H1 (cell line): ENCODE measurements around the gene TFAP2B. TPM values are rescaled to one million over a fixed set of nuclear protein-coding genes. Genes with fewer than 3 reads are reported as not detected.

Experiments
- CTCF ChIA-PET: fragments of 300-600 bp; sonication (Branson Sonifier 250); formaldehyde crosslinking; loops from one replicate; lab custom pipeline; 2021; ENCODE audit not compliant: partially characterized antibody; lab: Charles Lee
- POLR2A ChIA-PET: fragments of 300-600 bp; sonication (Branson Sonifier 250); formaldehyde crosslinking; loops from one replicate; lab custom pipeline; 2021; ENCODE audit warnings: inconsistent platforms; ENCODE audit not compliant: partially characterized antibody; lab: Charles Lee
- DNase-seq, 2 experiments: peaks; one replicate each; pipeline versions ENCODE4 v3.0.0 to v3.0.0-alpha.2; 2010 to 2022; ENCODE audit warnings: low spot score in 2 of 2, low read depth in 1 of 2, mixed read lengths in 1 of 2
- FAIRE-seq: peaks from 2 replicates; lab custom pipeline; 2011; peaks lifted over from hg19 to GRCh38; lab: Jason Lieb, UNC
- H2AFZ ChIP-seq: 2 replicates; pipeline ENCODE4 v1.8.1; 2012; ENCODE audit warnings: low read length, inconsistent platforms
- H2AK5ac ChIP-seq: 2 replicates; pipeline ENCODE4 v1.6.1; 2013; ENCODE audit warnings: low read depth, low read length
- H2BK120ac ChIP-seq: replicated peaks from 2 replicates; pipeline ENCODE3; 2013; ENCODE audit warnings: low read depth, low read length, inconsistent platforms
- H2BK12ac ChIP-seq: 2 replicates; pipeline ENCODE4 v1.6.1; 2013; ENCODE audit warnings: low read depth, low read length
- H2BK15ac ChIP-seq: 2 replicates; pipeline ENCODE4 v1.6.1; 2013; ENCODE audit warnings: low read length
- H2BK20ac ChIP-seq: 2 replicates; pipeline ENCODE4 v1.6.1; 2013; ENCODE audit warnings: low read length
- H2BK5ac ChIP-seq: 2 replicates; pipeline ENCODE4 v1.6.1; 2013; ENCODE audit warnings: low read depth, low read length
- H3K14ac ChIP-seq: 2 replicates; pipeline ENCODE4 v1.6.1; 2013; ENCODE audit warnings: inconsistent platforms; ENCODE audit not compliant: insufficient read length
- H3K18ac ChIP-seq: 2 replicates; pipeline ENCODE4 v1.6.1; 2013; ENCODE audit warnings: low read length; ENCODE audit errors: extremely low read depth
- H3K23ac ChIP-seq: 2 replicates; pipeline ENCODE4 v1.6.1; 2013; ENCODE audit warnings: inconsistent platforms; ENCODE audit not compliant: insufficient read length
- H3K23me2 ChIP-seq: 2 replicates; pipeline ENCODE4 v1.6.1; 2013; ENCODE audit warnings: low read depth, low read length
- H3K27ac ChIP-seq: 2 replicates; pipeline ENCODE4 v1.6.1; 2011; ENCODE audit warnings: low read depth, low read length, inconsistent platforms
- H3K27me3 ChIP-seq, 4 experiments: replicated peaks in 1 of 4; 1 replicate in 1 of 4; 2 replicates in 3 of 4; pipeline versions ENCODE4 v1.6.1 to v1.8.1; 2011 to 2013; ENCODE audit warnings: low read length in 3 of 4, mild to moderate bottlenecking in 3 of 4, inconsistent platforms in 2 of 4, mixed read lengths in 2 of 4, moderate library complexity in 1 of 4; ENCODE audit not compliant: control insufficient read depth in 3 of 4, insufficient read depth in 3 of 4; ENCODE audit errors: extremely low read depth in 1 of 4
- H3K36me3 ChIP-seq, 4 experiments: 2 replicates each; pipeline versions ENCODE4 v1.6.1 to v1.8.1; 2011 to 2013; ENCODE audit warnings: mild to moderate bottlenecking in 4 of 4, low read length in 3 of 4, moderate library complexity in 2 of 4, control low read depth in 1 of 4, inconsistent platforms in 1 of 4; ENCODE audit not compliant: insufficient read depth in 4 of 4, control insufficient read depth in 2 of 4
- H3K4ac ChIP-seq: replicated peaks from 2 replicates; pipeline ENCODE3; 2013; ENCODE audit warnings: low read length, low read depth, mixed read lengths, inconsistent platforms; ENCODE audit not compliant: insufficient read length
- H3K4me1 ChIP-seq, 4 experiments: replicated peaks in 1 of 4; 1 replicate in 1 of 4; 2 replicates in 3 of 4; pipeline versions ENCODE4 v1.6.1 to v1.8.1; 2011 to 2013; ENCODE audit warnings: low read length in 3 of 4, inconsistent platforms in 2 of 4, mixed read lengths in 1 of 4; ENCODE audit not compliant: insufficient read depth in 4 of 4, control insufficient read depth in 3 of 4
- H3K4me2 ChIP-seq, 2 experiments: 2 replicates each; pipeline versions ENCODE4 v1.6.1 to v1.8.1; 2011 to 2013; ENCODE audit warnings: low read depth in 2 of 2, low read length in 2 of 2, control low read depth in 1 of 2, inconsistent platforms in 1 of 2, mild to moderate bottlenecking in 1 of 2; ENCODE audit not compliant: insufficient read depth in 1 of 2
- H3K4me3 ChIP-seq, 4 experiments: fragments of 200-600, 300-600 bp in 1 of 4; sonication (generic), shearing (Covaris generic), sonication (Bioruptor Twin) in 1 of 4; 2 replicates each; pipeline versions ENCODE4 v1.5.1 to v1.8.1; 2011 to 2016; ENCODE audit warnings: low read length in 4 of 4, low read depth in 3 of 4, control low read depth in 2 of 4, inconsistent platforms in 2 of 4, mild to moderate bottlenecking in 2 of 4, mixed read lengths in 1 of 4, moderate library complexity in 1 of 4; ENCODE audit not compliant: insufficient read depth in 2 of 4; ENCODE audit errors: extremely low read depth in 1 of 4
- H3K56ac ChIP-seq: replicated peaks from 2 replicates; pipeline ENCODE3; 2013; ENCODE audit warnings: low read depth, mild to moderate bottlenecking, mixed read lengths, low read length, inconsistent platforms; ENCODE audit not compliant: insufficient read length
- H3K79me1 ChIP-seq: 2 replicates; pipeline ENCODE4 v1.6.1; 2013; ENCODE audit warnings: low read depth, low read length, control low read depth
- H3K79me2 ChIP-seq, 2 experiments: 2 replicates each; pipeline versions ENCODE4 v1.6.1 to v1.8.1; 2012 to 2013; ENCODE audit warnings: low read length in 2 of 2, mild to moderate bottlenecking in 2 of 2, inconsistent platforms in 1 of 2; ENCODE audit not compliant: insufficient read depth in 2 of 2, control insufficient read depth in 1 of 2
- H3K9ac ChIP-seq, 4 experiments: replicated peaks in 1 of 4; 1 replicate in 1 of 4; 2 replicates in 3 of 4; pipeline versions ENCODE4 v1.6.1 to v1.8.1; 2011 to 2013; ENCODE audit warnings: low read depth in 3 of 4, low read length in 3 of 4, control low read depth in 2 of 4, mild to moderate bottlenecking in 2 of 4, moderate library complexity in 2 of 4, inconsistent platforms in 1 of 4; ENCODE audit errors: extremely low read depth in 1 of 4
- H3K9me3 ChIP-seq, 2 experiments: 2 replicates each; pipeline versions ENCODE4 v1.6.1 to v1.8.1; 2012 to 2013; ENCODE audit warnings: mild to moderate bottlenecking in 2 of 2, moderate library complexity in 2 of 2, control low read depth in 1 of 2, inconsistent platforms in 1 of 2, low read depth in 1 of 2, low read length in 1 of 2, mixed read lengths in 1 of 2; ENCODE audit not compliant: insufficient read depth in 2 of 2
- H4K20me1 ChIP-seq, 2 experiments: replicated peaks in 1 of 2; 2 replicates each; pipeline versions ENCODE3 to v1.8.1; 2011 to 2013; ENCODE audit warnings: inconsistent platforms in 2 of 2, low read length in 2 of 2, mild to moderate bottlenecking in 1 of 2; ENCODE audit not compliant: insufficient read depth in 2 of 2, control insufficient read depth in 1 of 2
- H4K5ac ChIP-seq: 2 replicates; pipeline ENCODE4 v1.6.1; 2013; ENCODE audit warnings: low read length, low read depth, mixed read lengths, inconsistent platforms; ENCODE audit not compliant: insufficient read length
- H4K8ac ChIP-seq: 2 replicates; pipeline ENCODE4 v1.8.0; 2013; ENCODE audit warnings: mild to moderate bottlenecking, moderate library complexity, low read length, inconsistent platforms; ENCODE audit not compliant: insufficient read depth; ENCODE audit errors: extremely low read depth
- H4K91ac ChIP-seq: replicated peaks from 2 replicates; pipeline ENCODE3; 2013; ENCODE audit warnings: low read length, mixed read lengths, inconsistent platforms; ENCODE audit not compliant: insufficient read length
- CTCF ChIP-seq, 3 experiments: IDR thresholded peaks; 1 replicate in 2 of 3; 2 replicates in 1 of 3; pipeline versions ENCODE4 v1.5.1 to v1.6.1; 2011; ENCODE audit warnings: low read length in 3 of 3, mild to moderate bottlenecking in 3 of 3, inconsistent platforms in 2 of 3, low read depth in 1 of 3, moderate library complexity in 1 of 3; ENCODE audit not compliant: insufficient read depth in 1 of 3; ENCODE audit errors: control extremely low read depth in 1 of 3
- EP300 ChIP-seq, 2 experiments: IDR thresholded peaks; 1 replicate in 1 of 2; 2 replicates in 1 of 2; pipeline ENCODE4 v1.6.1; 2011 to 2012; ENCODE audit warnings: low read depth in 2 of 2, low read length in 2 of 2, mild to moderate bottlenecking in 2 of 2, borderline replicate concordance in 1 of 2, inconsistent platforms in 1 of 2, moderate library complexity in 1 of 2
- EZH2 ChIP-seq: fragments of 200-600 bp; sonication (generic); IDR thresholded peaks from 2 replicates; pipeline ENCODE4 v1.7.1; 2012; ENCODE audit warnings: low read depth, mild to moderate bottlenecking, moderate library complexity, low read length, inconsistent platforms; ENCODE audit not compliant: severe bottlenecking
- GABPA ChIP-seq: IDR thresholded peaks from 2 replicates; pipeline ENCODE4 v1.6.1; 2011; ENCODE audit warnings: mild to moderate bottlenecking, low read length, moderate library complexity, borderline replicate concordance; ENCODE audit not compliant: insufficient read depth
- KDM1A ChIP-seq: fragments of 200-600, 300-600 bp; sonication (generic); IDR thresholded peaks from 2 replicates; pipeline ENCODE4 v1.7.1; 2016; ENCODE audit warnings: mild to moderate bottlenecking, low read length, borderline replicate concordance
- MAX ChIP-seq: IDR thresholded peaks from 2 replicates; pipeline ENCODE4 v1.6.1; 2012; ENCODE audit warnings: inconsistent platforms
- RAD21 ChIP-seq, 2 experiments: IDR thresholded peaks in 1 of 2; conservative IDR thresholded peaks in 1 of 2; 2 replicates each; pipeline ENCODE4 v1.6.1; 2011; ENCODE audit warnings: low read depth in 2 of 2, low read length in 2 of 2, improper control_type of control experiment in 1 of 2, inconsistent platforms in 1 of 2, mild to moderate bottlenecking in 1 of 2, moderate library complexity in 1 of 2
- SP4 ChIP-seq: IDR thresholded peaks from 2 replicates; pipeline ENCODE4 v1.6.1; 2012; ENCODE audit warnings: low read length, inconsistent platforms
- TCF12 ChIP-seq: IDR thresholded peaks from 2 replicates; pipeline ENCODE4 v1.6.1; 2011; ENCODE audit warnings: low read depth, mild to moderate bottlenecking, low read length
- WGBS, 2 experiments: shearing (Covaris generic) in 1 of 2; methylation state at CpG; one replicate each; pipeline versions ENCODE4 v1.1.6 to v1.1.7; 2013 to 2015; ENCODE audit warnings: low lambda C conversion rate in 2 of 2, mixed read lengths in 2 of 2, inconsistent platforms in 1 of 2, low coverage in 1 of 2, missing lambda C conversion rate in 1 of 2; ENCODE audit not compliant: insufficient replicate concordance in 2 of 2, insufficient coverage in 1 of 2, insufficient read length in 1 of 2; ENCODE audit errors: extremely low coverage in 1 of 2, missing lambda C conversion rate in 1 of 2; 5-methylcytosine and 5-hydroxymethylcytosine counted together
- polyA plus RNA-seq, 7 experiments: library from polyadenylated mRNA; depleted of rRNA in 3 of 7; stranded (reverse) in 5 of 7; unstranded in 2 of 7; fragments of >200 nt in 5 of 7; fragments of 200-250 nt in 2 of 7; gene quantifications; 1 replicate in 5 of 7; 2 replicates in 1 of 7; 4 replicates in 1 of 7; pipeline versions ENCODE4 v1.2.1 to v1.2.3, GENCODE V29; 2011 to 2013; ENCODE audit warnings: missing spikeins in 2 of 7, mixed read lengths in 2 of 7
- total RNA-seq: library from RNA; stranded (reverse); fragmentation: NEBNext Ultra II Directional; extraction: Animal tissue kit (Norgen Biotek cat#: 25700); gene quantifications from 2 replicates; pipeline ENCODE4 v1.2.1, GENCODE V29; 2021

TFAP2B gene
- total and polyA plus RNA-seq, 2 of the 8 experiments (the other 6 are each of a cell fraction or from before 2014, with no cell fraction given) = not detected

- CTCF ChIA-PET = interaction anchor here (0.9 to 1.2 kb wide), 4 partner anchors 9 to 1122 kb away, joined by 3 to 7 read pairs (median 3); no protein-coding TSS in a partner anchor
- Histone ChIP-seq H4K91ac (no peak overlapping the region), H2BK15ac (no peak overlapping the region), H3K27me3 (no peaks in the 10 kb centered on the region), H3K23ac (no peak overlapping the region), H2BK12ac (no peak overlapping the region), H3K27ac (no peak overlapping the region), H3K9me3 (no peaks in the 10 kb centered on the region), H3K79me1 (no peaks in the 10 kb centered on the region), H3K14ac (no peak overlapping the region), H3K79me2 (no peaks in the 10 kb centered on the region), H2AK5ac (no peak overlapping the region), H4K8ac (no peak overlapping the region), H2BK5ac (no peak overlapping the region), H3K4me2 (no peak overlapping the region), H2BK20ac (no peak overlapping the region), H3K36me3 (no peaks in the 10 kb centered on the region), H3K23me2 (no peaks in the 10 kb centered on the region; the same call in 1 of the 2 replicates), H3K9ac (no peak overlapping the region), H3K4me1 (no peaks in the 10 kb centered on the region), H3K56ac (no peak overlapping the region), H3K4me3 (no peak overlapping the region), H3K18ac (no peak overlapping the region), H4K5ac (no peak overlapping the region), H4K20me1 (no peaks in the 10 kb centered on the region), H3K4ac (no peak overlapping the region), H2AFZ (no peak overlapping the region), H2BK120ac (no peak overlapping the region)
- WGBS, 2 experiments = 19% methylated on average over 3 of the region's 3 CpGs; no CpG with 5 or more reads in 1 of the 2 experiments
- FAIRE-seq (peak; percentile 95), DNase-seq (no peak)
- POLR2A ChIA-PET = no interaction called here
- TF ChIP-seq EP300 (IDR thresholded peaks at IDR 0.05; ENCODE audit: borderline replicate concordance in 1 of 2, low read depth in 2 of 2, low read length in 2 of 2) (no peak), RAD21 (IDR thresholded peaks at IDR 0.05 in 1 of 2, conservative IDR thresholded peaks at IDR 0.05 in 1 of 2; ENCODE audit: low read depth in 2 of 2, low read length in 2 of 2) (peak; percentile 89 to 90), KDM1A (no peak), MAX (no peak), EZH2 (no peak), SP4 (no peak), CTCF (IDR thresholded peaks at IDR 0.05; ENCODE audit: control extremely low read depth in 1 of 3, insufficient read depth in 1 of 3, low read depth in 1 of 3, low read length in 3 of 3) (peak in 2 of 3 experiments; percentile 69 to 77; a peak in 3 of 4 replicates), GABPA (no peak), TCF12 (no peak)
Measured at GRCh38 chr6:50791900-50792508, 26.7 kb upstream of the TFAP2B start.
